GM12878 (cell line): ENCODE measurements around the gene UBE2I. TPM values are rescaled to one million over a fixed set of nuclear protein-coding genes. Genes with fewer than 3 reads are reported as not detected.

Experiments
- ATAC-seq: fragments of 200-7000 bp; cut with Tn5 transposase; 3 replicates; pipeline ENCODE4 v1.9.1; 2020; ENCODE audit warnings: mild to moderate bottlenecking, moderate library complexity
- BruUV-seq: library from RNA; stranded (reverse); fragments of 400-500 nt; replicated peaks from 2 replicates; lab custom pipeline; 2021; lab: Mats Ljungman, UMichigan
- CTCF ChIA-PET: fragments of 300-600 bp; sonication (Branson Sonifier 250); formaldehyde crosslinking; extraction: SDS; loops from one replicate; lab custom pipeline; 2021; ENCODE audit warnings: inconsistent platforms; lab: Yijun Ruan, JAX
- POLR2A ChIA-PET: fragments of 350-600 bp; formaldehyde crosslinking; extraction: SDS; loops from one replicate; lab custom pipeline; 2021; ENCODE audit warnings: inconsistent platforms; lab: Charles Lee
- RAD21 ChIA-PET: fragments of 300-600 bp; sonication (Branson Sonifier 250); formaldehyde crosslinking; loops from one replicate; lab custom pipeline; 2023; ENCODE audit warnings: antibody characterized with exemption; ENCODE audit not compliant: unreplicated experiment; lab: Charles Lee
- SMC1A ChIA-PET: fragments of 300-600 bp; sonication (Branson Sonifier 250); formaldehyde crosslinking; loops from one replicate; lab custom pipeline; 2023; ENCODE audit not compliant: unreplicated experiment, uncharacterized antibody; lab: Charles Lee
- DNase-seq: peaks from one replicate; pipeline ENCODE4 v3.0.0-alpha.2; 2011; ENCODE audit warnings: low read depth, low spot score
- FAIRE-seq: peaks from 3 replicates; lab custom pipeline; 2011; peaks lifted over from hg19 to GRCh38; lab: Jason Lieb, UNC
- H2AFZ ChIP-seq: 2 replicates; pipeline ENCODE4 v1.6.0; 2011; ENCODE audit warnings: low read depth, low read length, control low read depth; ENCODE audit not compliant: control insufficient read depth
- H3K27ac ChIP-seq: 2 replicates; pipeline ENCODE4 v1.5.1; 2011; ENCODE audit warnings: control low read depth; ENCODE audit not compliant: control insufficient read depth, insufficient read depth
- H3K27me3 ChIP-seq, 2 experiments: replicated peaks in 1 of 2; 2 replicates each; pipeline versions ENCODE4 v1.6.0 to v1.6.1; 2011; ENCODE audit warnings: low read length in 1 of 2; ENCODE audit not compliant: control insufficient read depth in 2 of 2, insufficient read depth in 2 of 2
- H3K36me3 ChIP-seq, 2 experiments: 2 replicates each; pipeline ENCODE4 v1.5.1; 2011; ENCODE audit warnings: low read length in 1 of 2; ENCODE audit not compliant: control insufficient read depth in 2 of 2, insufficient read depth in 2 of 2
- H3K4me1 ChIP-seq: 2 replicates; pipeline ENCODE4 v1.6.1; 2011; ENCODE audit warnings: mild to moderate bottlenecking, low read length, moderate library complexity, mixed read lengths; ENCODE audit not compliant: control insufficient read depth, insufficient read depth
- H3K4me2 ChIP-seq: 2 replicates; pipeline ENCODE4 v1.6.0; 2011; ENCODE audit warnings: control low read depth; ENCODE audit not compliant: control insufficient read depth, insufficient read depth
- H3K4me3 ChIP-seq: fragments of 200-600 bp; sonication (generic); 2 replicates; pipeline ENCODE4 v1.5.1; 2016
- H3K79me2 ChIP-seq: 2 replicates; pipeline ENCODE4 v1.6.0; 2011; ENCODE audit warnings: low read length; ENCODE audit not compliant: control insufficient read depth, insufficient read depth
- H3K9ac ChIP-seq: 2 replicates; pipeline ENCODE4 v1.8.0; 2011; ENCODE audit warnings: low read length, control low read depth, mixed read lengths; ENCODE audit not compliant: control insufficient read depth, insufficient read depth
- H3K9me3 ChIP-seq: replicated peaks from 3 replicates; pipeline ENCODE4 v1.5.1; 2011; ENCODE audit warnings: mild to moderate bottlenecking, low read length; ENCODE audit not compliant: control insufficient read depth, insufficient read depth
- H4K20me1 ChIP-seq: 2 replicates; pipeline ENCODE4 v1.6.0; 2011; ENCODE audit not compliant: control insufficient read depth, insufficient read depth
- SUZ12 ChIP-seq: fragments of 200-600 bp; sonication (generic); IDR thresholded peaks from one replicate; pipeline ENCODE4 v1.6.1; 2018; ENCODE audit warnings: antibody characterized with exemption, mild to moderate bottlenecking; ENCODE audit not compliant: unreplicated experiment
- WGBS: methylation state at CpG from one replicate; pipeline ENCODE4 v1.1.6; 2016; ENCODE audit warnings: low lambda C conversion rate; ENCODE audit not compliant: insufficient replicate concordance, insufficient coverage; ENCODE audit errors: missing lambda C conversion rate; 5-methylcytosine and 5-hydroxymethylcytosine counted together
- in situ Hi-C: fragments of 300-500 bp; cut with MboI; formaldehyde crosslinking; loops from 9 replicates; pipeline ENCODE4 v1.14.3; 2018; ENCODE audit warnings: mixed read lengths
- intact Hi-C: fragments of 100-400 bp; cut with micrococcal nuclease; formaldehyde crosslinking; loops from one replicate; pipeline ENCODE4 v1.14.2; 2022; ENCODE audit not compliant: unreplicated experiment
- polyA plus RNA-seq, 11 experiments: library from polyadenylated mRNA; depleted of rRNA in 4 of 11; unstranded in 6 of 11; stranded (reverse) in 5 of 11; fragments of >200 nt; fragmentation: Nextera tagmentation in 4 of 11; fragmentation: Illumina TruSeq in 1 of 11; extraction: Ambion mirVana in 4 of 11; extraction: Trizol in 1 of 11; gene quantifications; 1 replicate in 1 of 11; 2 replicates in 10 of 11; pipeline versions ENCODE4 v1.2.1 to v1.2.3, GENCODE V29; 2011 to 2016; ENCODE audit warnings: inconsistent platforms in 2 of 11, missing spikeins in 2 of 11, low read depth in 1 of 11
- total RNA-seq, 4 experiments: library from RNA; depleted of rRNA in 3 of 4; stranded (reverse); fragments of >200 nt in 3 of 4; fragmentation: Illumina TruSeq in 1 of 4; extraction: Trizol in 1 of 4; gene quantifications; 2 replicates each; pipeline versions ENCODE4 v1.2.1 to v1.2.3, GENCODE V29; 2013 to 2021
- TF ChIP-seq, protein P1 (sequence below): IDR thresholded peaks from 2 replicates; pipeline ENCODE4 v1.6.1; 2011; ENCODE audit warnings: borderline replicate concordance, low read depth, mild to moderate bottlenecking, moderate library complexity, low read length; ENCODE audit not compliant: insufficient read depth, poor library complexity, severe bottlenecking
- TF ChIP-seq, protein P2 (sequence below): fragments of 450-650 bp; IDR thresholded peaks from 2 replicates; pipeline ENCODE4 v1.6.1; 2017; ENCODE audit warnings: low read depth, mild to moderate bottlenecking, moderate library complexity

Gene UBE2I
- total and polyA plus RNA-seq, 10 of the 15 experiments (the other 5 are each of a cell fraction or from before 2014, with no cell fraction given) = 47.5 to 243 (median 194) TPM

- H3K27ac ChIP-seq = no peak overlapping the region
- TF ChIP-seq SUZ12 = no peak
- TF ChIP-seq, protein P1, sequence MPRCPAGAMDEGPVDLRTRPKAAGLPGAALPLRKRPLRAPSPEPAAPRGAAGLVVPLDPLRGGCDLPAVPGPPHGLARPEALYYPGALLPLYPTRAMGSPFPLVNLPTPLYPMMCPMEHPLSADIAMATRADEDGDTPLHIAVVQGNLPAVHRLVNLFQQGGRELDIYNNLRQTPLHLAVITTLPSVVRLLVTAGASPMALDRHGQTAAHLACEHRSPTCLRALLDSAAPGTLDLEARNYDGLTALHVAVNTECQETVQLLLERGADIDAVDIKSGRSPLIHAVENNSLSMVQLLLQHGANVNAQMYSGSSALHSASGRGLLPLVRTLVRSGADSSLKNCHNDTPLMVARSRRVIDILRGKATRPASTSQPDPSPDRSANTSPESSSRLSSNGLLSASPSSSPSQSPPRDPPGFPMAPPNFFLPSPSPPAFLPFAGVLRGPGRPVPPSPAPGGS = peak; percentile 51
- in situ Hi-C loops = no loop called here
Measured at GRCh38 chr16:1264345-1265089, 44.9 kb upstream of the UBE2I start.

GRCh38 chr16:1265090-1265630 lies 44.3 kb upstream of the UBE2I start:
- H3K27me3 ChIP-seq = no peaks in the 10 kb centered on the region; a peak in 1 of 4 replicates
- ChIA-PET POLR2A (no interaction called here), RAD21 (no interaction called here), CTCF (no interaction called here), SMC1A (no interaction called here)
- no peak overlapping the region for H3K4me2 ChIP-seq
- TF ChIP-seq, protein P2, sequence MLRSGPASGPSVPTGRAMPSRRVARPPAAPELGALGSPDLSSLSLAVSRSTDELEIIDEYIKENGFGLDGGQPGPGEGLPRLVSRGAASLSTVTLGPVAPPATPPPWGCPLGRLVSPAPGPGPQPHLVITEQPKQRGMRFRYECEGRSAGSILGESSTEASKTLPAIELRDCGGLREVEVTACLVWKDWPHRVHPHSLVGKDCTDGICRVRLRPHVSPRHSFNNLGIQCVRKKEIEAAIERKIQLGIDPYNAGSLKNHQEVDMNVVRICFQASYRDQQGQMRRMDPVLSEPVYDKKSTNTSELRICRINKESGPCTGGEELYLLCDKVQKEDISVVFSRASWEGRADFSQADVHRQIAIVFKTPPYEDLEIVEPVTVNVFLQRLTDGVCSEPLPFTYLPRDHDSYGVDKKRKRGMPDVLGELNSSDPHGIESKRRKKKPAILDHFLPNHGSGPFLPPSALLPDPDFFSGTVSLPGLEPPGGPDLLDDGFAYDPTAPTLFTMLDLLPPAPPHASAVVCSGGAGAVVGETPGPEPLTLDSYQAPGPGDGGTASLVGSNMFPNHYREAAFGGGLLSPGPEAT = no peak
- TF ChIP-seq, protein P1 = peak; percentile 0
- 50% methylated on average over 13 of the region's 13 CpGs for WGBS
- no peaks in the 10 kb centered on the region for H3K36me3 ChIP-seq
- in situ Hi-C loops (no loop called here), intact Hi-C loops (no loop called here)
- no peaks in the 10 kb centered on the region for H4K20me1 ChIP-seq
- H3K4me1 ChIP-seq = no peaks in the 10 kb centered on the region
- H3K27ac ChIP-seq = no peak overlapping the region
- DNase-seq (no peak), FAIRE-seq (no peak), ATAC-seq (no peak)
- H3K4me3 ChIP-seq = no peak overlapping the region
- no TSS peak for BruUV-seq
- H3K9me3 ChIP-seq = no peaks in the 10 kb centered on the region
- no peak overlapping the region for H2AFZ ChIP-seq
- no peaks in the 10 kb centered on the region for H3K79me2 ChIP-seq
- H3K9ac ChIP-seq = no peak overlapping the region

More at GRCh38 chr16:1264345-1265089, 44.9 kb upstream of the UBE2I start:
- ATAC-seq (no peak), DNase-seq (no peak), FAIRE-seq (no peak)
- Histone ChIP-seq H3K4me2 (no peak overlapping the region), H2AFZ (no peak overlapping the region), H3K9ac (no peak overlapping the region), H3K36me3 (no peaks in the 10 kb centered on the region), H4K20me1 (no peaks in the 10 kb centered on the region), H3K4me3 (no peak overlapping the region), H3K79me2 (no peaks in the 10 kb centered on the region), H3K4me1 (no peaks in the 10 kb centered on the region), H3K27me3 (no peaks in the 10 kb centered on the region; a peak in 1 of 4 replicates), H3K9me3 (no peaks in the 10 kb centered on the region)
- ChIA-PET POLR2A (no interaction called here), SMC1A (no interaction called here), RAD21 (no interaction called here), CTCF (no interaction called here)
- no TSS peak for BruUV-seq
- 69% methylated on average over 11 of the region's 16 CpGs for WGBS
- intact Hi-C loops = no loop called here
